Dendritic cell treated with granulocyte-macrophage colony-stimulating factor and Interleukin-4, amounts not matched to agents 40 ng/mL and 50 ng/mL, for 4 days (primary cell): ENCODE measurements around the gene NOL4L.

Source experiments
- H3K27ac Mint-ChIP-seq: one replicate; pipeline ENCODE4 v1.8.0; 2022; ENCODE audit warnings: mild to moderate bottlenecking, mixed read lengths
- H3K27me3 Mint-ChIP-seq: one replicate; pipeline ENCODE4 v1.8.0; 2022; ENCODE audit warnings: mild to moderate bottlenecking, mixed read lengths
- H3K36me3 Mint-ChIP-seq: one replicate; pipeline ENCODE4 v1.8.0; 2022; ENCODE audit warnings: low read depth, mixed read lengths
- H3K4me1 Mint-ChIP-seq: one replicate; pipeline ENCODE4 v1.8.0; 2022; ENCODE audit warnings: low read depth, mixed read lengths
- H3K4me3 Mint-ChIP-seq: one replicate; pipeline ENCODE4 v1.8.0; 2022; ENCODE audit warnings: mild to moderate bottlenecking, moderate library complexity, mixed read lengths
- H3K9me3 Mint-ChIP-seq: one replicate; pipeline ENCODE4 v1.8.0; 2022; ENCODE audit warnings: mixed read lengths
- intact Hi-C: fragments of 100-400 bp; cut with micrococcal nuclease; formaldehyde crosslinking; loops from one replicate; pipeline ENCODE4 v1.15.0; 2022

NOL4L gene

DNA sequence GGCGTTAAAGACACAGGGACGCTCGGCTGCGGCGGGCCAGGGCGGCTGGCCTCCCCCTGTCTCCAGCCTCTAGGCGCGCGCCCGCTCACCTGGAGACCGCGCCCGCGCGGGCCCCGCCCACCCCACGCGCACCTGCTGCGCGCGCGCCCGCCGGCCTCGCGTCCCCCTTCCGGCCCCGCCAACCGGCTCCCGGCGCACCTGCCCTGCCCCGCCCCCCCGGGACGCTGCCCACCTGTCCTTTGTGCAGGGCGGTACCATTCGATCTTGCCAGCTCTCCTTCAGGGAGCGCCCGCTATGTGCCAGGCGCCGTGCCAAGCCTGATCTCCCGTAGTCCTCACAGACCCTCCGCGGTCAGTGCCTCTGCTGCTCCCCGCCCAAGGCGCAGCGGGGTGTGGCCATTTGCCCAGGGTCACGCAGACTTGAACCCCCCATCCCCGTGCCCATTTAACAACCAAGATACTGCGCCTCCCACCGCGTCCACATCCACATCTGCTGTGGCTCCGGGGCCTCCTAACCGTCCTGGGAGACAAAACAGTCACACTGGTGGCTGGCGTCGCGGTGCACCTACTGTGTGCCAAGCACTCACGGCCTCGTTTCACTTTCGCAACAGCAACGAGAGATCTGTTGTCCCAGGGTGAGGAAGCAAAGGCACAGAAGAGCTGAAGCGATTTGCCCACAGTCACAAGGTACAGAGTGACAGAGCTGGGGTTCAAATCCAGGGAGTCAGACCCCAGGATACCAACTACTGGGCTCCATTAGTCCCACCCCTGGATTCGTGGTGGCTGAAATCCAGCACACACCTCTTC, 48.1 kb downstream of the NOL4L start:
- intact Hi-C loops: loop anchor here (5.0 kb wide), 2 partner anchors 45 to 65 kb away; no protein-coding TSS in a partner anchor
- Mint-ChIP-seq H3K27me3 (peaks cover 14% of the 10 kb centered on the region), H3K27ac (peak overlapping the region; percentile 84), H3K4me1 (peaks cover 64% of the 10 kb centered on the region), H3K4me3 (peak overlapping the region; percentile 95), H3K36me3 (peaks cover 14% of the 10 kb centered on the region), H3K9me3 (no peaks in the 10 kb centered on the region)

DNA sequence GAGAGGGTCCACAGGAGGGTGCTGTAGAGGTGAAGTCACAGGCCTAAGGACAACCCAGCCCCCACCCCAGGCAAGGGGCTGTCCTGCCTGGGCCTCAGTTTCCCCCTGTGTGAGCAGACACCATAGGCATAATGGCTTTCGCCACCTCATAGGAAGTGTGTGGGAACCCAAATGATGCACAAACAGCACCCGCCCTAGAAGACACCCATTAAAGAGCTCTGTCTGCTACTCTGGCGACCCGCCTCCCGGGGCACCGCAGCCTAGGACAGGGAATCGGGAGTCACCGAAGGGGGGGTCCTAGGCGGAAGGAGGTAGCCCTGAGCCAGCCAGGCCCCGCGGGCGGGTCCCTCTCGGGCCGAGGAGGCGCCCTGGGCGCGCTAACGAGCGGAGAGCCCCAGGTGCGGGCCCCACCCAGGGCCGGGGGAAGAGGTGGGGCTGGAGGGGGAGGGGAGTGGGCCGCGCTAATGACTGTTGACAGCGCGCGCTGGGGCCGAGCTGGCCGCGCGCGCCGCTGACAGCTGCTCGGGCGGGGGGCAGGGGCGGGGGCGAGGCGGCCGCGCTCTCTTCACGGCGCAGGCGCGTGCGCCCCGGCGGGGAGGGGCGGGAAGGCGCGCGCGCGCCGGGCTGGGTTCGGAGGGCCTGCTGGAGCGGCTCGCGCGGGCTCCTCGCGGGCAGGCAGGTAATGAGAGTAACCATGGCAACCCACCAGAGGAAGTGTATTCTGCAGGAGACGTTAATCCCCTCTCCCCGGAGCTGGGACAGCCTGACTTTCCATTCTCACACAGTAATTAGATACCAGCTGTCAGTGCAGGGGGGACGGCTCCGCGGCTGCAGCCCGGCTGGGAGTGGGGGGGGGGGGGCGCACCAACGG, 48.9 kb downstream of the NOL4L start:
- peaks cover 14% of the 10 kb centered on the region for H3K36me3 Mint-ChIP-seq
- intact Hi-C loops: loop anchor here (5.0 kb wide), 2 partner anchors 46 to 66 kb away; no protein-coding TSS in a partner anchor
- peak overlapping the region; percentile 75 for H3K27ac Mint-ChIP-seq
- peak overlapping the region; percentile 76 for H3K4me3 Mint-ChIP-seq
- H3K27me3 Mint-ChIP-seq: peaks cover 14% of the 10 kb centered on the region
- H3K4me1 Mint-ChIP-seq: peaks cover 64% of the 10 kb centered on the region
- no peaks in the 10 kb centered on the region for H3K9me3 Mint-ChIP-seq

DNA sequence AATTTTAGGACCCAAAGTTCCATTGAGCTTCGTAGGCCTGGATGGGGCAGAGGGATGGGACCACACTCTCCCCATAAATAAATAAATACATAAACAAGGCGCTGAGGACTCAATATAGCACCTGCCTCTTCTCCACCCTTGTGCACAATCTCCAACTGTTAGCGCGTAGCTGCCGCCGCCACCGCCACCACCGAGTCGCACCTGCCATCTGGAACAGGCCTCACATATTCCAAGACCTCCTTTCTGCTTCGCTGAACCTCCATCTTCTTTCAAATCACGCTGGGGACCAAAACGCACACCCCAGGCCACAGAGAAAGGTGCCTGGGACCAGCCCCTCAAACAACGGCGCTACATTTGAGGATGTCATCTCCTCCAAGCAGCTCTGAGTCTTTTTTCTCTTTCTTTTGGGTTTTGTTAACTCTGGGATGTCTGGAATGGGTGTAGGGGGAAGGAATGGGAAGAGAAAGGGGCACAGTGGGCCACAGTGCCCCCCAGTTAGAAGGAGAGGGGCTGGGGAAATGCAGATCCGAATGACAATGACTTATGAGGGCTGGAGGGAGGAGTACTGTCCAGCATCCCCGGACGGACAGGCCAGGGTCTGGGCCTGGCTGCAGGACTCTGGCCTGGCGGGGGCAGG, 49.7 kb downstream of the NOL4L start:
- H3K4me3 Mint-ChIP-seq: peak overlapping the region; percentile 76
- peaks cover 14% of the 10 kb centered on the region for H3K27me3 Mint-ChIP-seq
- H3K36me3 Mint-ChIP-seq: peaks cover 14% of the 10 kb centered on the region
- intact Hi-C loops: loop anchor here (5.0 kb wide), 2 partner anchors 47 to 67 kb away; no protein-coding TSS in a partner anchor
- no peaks in the 10 kb centered on the region for H3K9me3 Mint-ChIP-seq
- H3K4me1 Mint-ChIP-seq: peaks cover 56% of the 10 kb centered on the region
- peak overlapping the region; percentile 75 for H3K27ac Mint-ChIP-seq

DNA sequence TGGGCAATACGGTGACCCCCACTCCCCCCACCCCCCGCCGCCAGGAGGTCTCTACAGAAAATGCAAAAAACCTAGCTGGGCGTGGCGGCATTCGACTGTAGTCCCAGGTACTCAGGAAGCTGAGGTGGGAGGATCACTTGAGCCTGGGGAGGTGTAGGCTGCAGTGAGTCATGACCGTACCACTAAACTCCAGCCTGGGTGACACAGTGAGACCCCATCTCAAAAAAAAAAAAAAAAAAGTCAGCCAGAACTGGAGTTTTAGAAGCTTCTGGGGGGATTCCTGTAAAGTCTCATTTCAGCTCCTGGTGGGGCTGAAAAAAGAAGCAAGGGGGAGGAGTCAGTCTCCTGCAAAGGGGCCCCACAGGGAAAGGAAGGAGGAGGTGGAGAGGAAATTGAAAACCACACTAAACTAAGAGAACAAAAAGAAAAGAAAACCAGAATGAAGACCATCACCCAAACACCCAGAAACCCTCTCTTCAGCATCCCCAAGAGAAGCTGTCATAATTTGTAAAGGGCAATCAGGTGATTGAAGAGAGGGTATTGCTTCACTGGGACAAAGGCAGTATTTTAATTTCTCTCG, 50.4 kb downstream of the NOL4L start:
- intact Hi-C loops: loop anchor here (5.0 kb wide), 2 partner anchors 48 to 68 kb away; no protein-coding TSS in a partner anchor
- Mint-ChIP-seq H3K9me3 (no peaks in the 10 kb centered on the region), H3K4me3 (no peak overlapping the region), H3K36me3 (peaks cover 14% of the 10 kb centered on the region), H3K4me1 (peaks cover 52% of the 10 kb centered on the region), H3K27me3 (peaks cover 14% of the 10 kb centered on the region), H3K27ac (no peak overlapping the region)

DNA sequence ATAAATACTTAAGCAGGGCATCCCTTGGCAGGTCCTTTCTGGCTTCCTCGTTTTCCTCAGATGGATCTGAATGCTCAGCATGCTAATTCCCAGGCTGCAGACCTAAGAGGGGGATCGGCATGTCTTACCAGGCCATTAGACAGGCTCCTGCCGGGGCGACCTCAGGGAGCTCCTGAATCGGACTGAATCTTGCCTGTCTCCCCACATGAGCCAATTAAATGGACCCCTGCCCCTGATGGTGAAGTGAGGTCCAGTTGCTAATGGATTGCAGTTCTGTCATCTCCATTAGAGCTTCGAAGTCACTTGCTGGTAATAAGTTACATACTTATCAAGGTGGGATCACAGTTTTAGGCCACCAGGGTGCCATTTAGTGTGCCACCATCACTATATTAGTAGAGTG, 51.4 kb downstream of the NOL4L start:
- Mint-ChIP-seq H3K27ac (no peak overlapping the region), H3K36me3 (peaks cover 14% of the 10 kb centered on the region), H3K27me3 (peaks cover 18% of the 10 kb centered on the region), H3K9me3 (no peaks in the 10 kb centered on the region), H3K4me1 (peaks cover 52% of the 10 kb centered on the region), H3K4me3 (no peak overlapping the region)
- intact Hi-C loops: no loop called here

DNA sequence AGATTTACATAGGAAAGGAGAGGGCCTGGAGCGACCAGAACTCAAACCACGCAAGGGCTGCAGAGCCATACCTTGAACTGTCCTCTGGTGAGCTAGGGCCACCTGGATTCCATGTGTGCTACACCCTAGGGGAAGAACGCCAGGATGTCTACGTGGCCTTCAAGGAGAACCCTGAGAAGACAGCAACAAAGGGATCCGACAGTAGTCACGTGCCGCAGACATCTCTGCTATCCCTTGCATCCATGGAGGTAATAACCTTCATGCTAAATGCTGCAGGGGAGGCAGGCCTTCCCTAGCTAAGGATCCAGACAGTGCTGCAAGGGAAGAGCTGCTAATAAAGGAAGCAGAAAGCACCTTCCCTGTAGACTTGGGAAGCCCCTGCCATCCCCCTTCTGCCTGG, 52.9 kb downstream of the NOL4L start:
- no peaks in the 10 kb centered on the region for H3K9me3 Mint-ChIP-seq
- intact Hi-C loops: no loop called here
- no peak overlapping the region for H3K27ac Mint-ChIP-seq
- H3K4me1 Mint-ChIP-seq: peaks cover 52% of the 10 kb centered on the region
- no peak overlapping the region for H3K4me3 Mint-ChIP-seq
- H3K36me3 Mint-ChIP-seq: peaks cover 13% of the 10 kb centered on the region
- peaks cover 25% of the 10 kb centered on the region for H3K27me3 Mint-ChIP-seq

DNA sequence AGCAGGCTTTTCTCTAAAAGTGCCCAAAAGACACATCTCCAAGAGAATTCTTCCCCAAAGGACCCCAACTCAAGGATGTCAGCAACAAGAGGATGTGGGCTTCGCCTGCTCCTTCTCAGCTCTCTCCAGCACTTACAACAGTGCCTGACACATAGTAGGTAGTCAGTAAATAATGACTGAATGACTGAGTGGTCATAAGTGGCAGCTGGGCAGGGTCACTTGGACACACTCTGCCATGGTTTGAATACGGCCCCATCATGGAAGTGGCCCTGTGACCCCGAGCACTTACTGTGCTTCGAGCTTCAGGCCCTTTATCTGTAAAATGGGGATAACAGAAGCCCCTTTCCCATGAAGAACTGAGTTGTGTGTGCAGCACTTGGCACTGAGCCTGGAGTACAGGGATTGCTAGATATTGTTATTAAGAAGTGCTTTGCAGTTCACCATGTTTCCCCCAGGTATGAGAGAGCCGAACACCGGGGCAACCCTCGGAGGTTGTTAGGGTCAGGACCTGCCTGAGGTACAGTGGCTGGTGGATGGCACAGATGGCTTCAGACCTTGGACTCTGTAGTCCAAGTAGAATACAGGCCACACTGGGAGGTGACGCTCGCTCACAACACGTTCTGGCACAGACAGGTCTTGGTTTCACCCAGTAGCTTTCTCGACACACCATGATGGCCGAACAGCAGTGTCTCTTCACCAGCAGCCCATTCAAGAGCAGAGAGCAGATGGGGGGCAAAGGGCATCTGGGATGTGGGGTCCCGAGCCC, 56.0 kb downstream of the NOL4L start:
- Mint-ChIP-seq H3K9me3 (no peaks in the 10 kb centered on the region), H3K36me3 (peaks cover 14% of the 10 kb centered on the region), H3K27ac (peak overlapping the region; percentile 85), H3K27me3 (peaks cover 14% of the 10 kb centered on the region), H3K4me1 (peaks cover 55% of the 10 kb centered on the region), H3K4me3 (no peak overlapping the region)
- intact Hi-C loops: no loop called here

DNA sequence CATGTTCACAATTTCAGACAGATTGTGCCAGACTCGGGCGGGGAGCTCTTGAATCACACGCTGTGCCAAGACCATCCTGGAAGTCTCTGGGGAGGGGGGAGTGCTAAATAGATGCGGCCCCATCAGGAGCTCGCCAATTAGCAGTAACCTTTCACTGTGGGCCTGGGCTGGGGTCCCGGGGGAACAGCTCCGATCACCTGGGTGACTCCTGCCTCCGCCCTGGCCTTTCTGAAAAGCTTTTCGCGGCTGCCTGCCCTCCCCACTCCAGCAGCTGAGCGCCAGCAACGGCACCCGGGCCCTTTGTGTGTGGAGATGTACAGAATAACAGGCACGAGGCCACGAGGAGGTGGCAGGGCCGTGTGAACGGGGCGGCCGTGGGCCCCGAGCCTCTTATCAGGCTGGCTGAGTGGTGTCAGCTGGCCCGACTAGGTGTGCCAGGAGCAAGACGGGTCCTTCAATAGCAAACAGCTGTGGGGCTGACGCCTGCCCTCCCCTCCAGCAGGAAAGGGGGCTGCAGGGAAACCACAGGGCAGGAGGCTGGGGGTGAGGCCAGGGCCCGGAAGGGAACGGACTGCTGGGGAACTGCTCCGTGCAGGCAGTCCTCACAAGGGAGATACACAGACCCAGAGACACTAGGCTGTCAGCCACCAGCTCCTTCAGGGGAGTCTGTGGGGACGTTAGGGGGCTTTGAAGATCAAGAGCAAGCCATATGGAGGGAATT, 56.8 kb downstream of the NOL4L start:
- Mint-ChIP-seq H3K4me3 (no peak overlapping the region), H3K9me3 (no peaks in the 10 kb centered on the region), H3K27ac (peak overlapping the region; percentile 85), H3K27me3 (peaks cover 14% of the 10 kb centered on the region), H3K36me3 (peaks cover 14% of the 10 kb centered on the region), H3K4me1 (peaks cover 62% of the 10 kb centered on the region)
- intact Hi-C loops: no loop called here

DNA sequence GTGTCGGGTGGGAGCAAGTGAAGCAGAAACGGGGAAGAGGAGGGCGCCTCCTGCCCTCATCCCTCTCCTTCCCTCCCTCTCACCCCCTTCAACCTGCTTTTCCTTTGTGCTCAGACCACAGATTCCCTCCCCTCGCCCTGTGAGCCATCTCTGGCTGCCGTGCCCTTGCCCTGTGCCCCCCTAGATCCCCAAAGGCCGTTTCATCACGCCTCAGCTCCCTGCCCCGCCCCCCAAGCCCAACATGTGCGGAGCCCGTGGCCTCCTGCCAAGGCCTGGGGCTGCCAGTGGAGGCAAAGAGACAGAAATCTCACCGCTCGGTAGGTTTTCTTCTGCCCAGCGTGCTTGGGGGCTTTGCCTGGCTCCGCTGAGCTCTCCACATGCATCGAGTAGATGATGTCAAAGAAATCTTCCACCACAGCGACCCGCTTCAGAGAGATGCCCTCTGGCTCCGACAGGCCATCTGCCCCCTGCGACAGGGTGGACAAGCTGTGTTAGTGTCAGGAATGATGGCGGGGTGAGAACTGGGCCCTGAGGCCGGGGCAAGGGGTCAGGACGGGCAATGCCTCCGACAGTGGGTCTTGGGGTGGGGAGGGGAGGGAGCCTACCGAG, 57.6 kb downstream of the NOL4L start:
- peaks cover 17% of the 10 kb centered on the region for H3K36me3 Mint-ChIP-seq
- intact Hi-C loops: no loop called here
- H3K4me3 Mint-ChIP-seq: peak overlapping the region; percentile 9
- H3K27ac Mint-ChIP-seq: peak overlapping the region; percentile 85
- no peaks in the 10 kb centered on the region for H3K9me3 Mint-ChIP-seq
- H3K4me1 Mint-ChIP-seq: peaks cover 67% of the 10 kb centered on the region
- peaks cover 14% of the 10 kb centered on the region for H3K27me3 Mint-ChIP-seq

DNA sequence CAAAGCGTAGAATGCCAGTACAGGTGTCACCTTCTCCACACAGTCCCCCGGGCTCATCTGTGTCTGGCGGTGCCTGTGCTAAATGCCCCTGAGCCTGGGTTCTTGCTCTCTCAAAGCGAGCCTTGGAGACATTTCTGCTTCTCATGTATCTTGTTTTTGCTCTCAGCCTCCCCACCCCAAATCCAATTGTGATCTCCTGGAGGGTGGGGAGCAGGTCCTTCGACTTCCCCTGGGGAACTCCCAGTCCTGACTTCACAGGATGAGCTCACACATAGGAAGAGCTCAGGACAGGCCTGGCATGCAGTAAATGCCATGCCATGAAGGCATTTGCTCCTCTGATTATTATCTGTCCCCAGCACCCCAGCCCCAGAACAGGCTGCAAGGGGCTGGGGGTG, 58.1 kb downstream of the NOL4L start:
- H3K27ac Mint-ChIP-seq: peak overlapping the region; percentile 85
- H3K4me1 Mint-ChIP-seq: peaks cover 72% of the 10 kb centered on the region
- H3K9me3 Mint-ChIP-seq: no peaks in the 10 kb centered on the region
- intact Hi-C loops: no loop called here
- H3K36me3 Mint-ChIP-seq: peaks cover 21% of the 10 kb centered on the region
- H3K27me3 Mint-ChIP-seq: peaks cover 18% of the 10 kb centered on the region
- peak overlapping the region; percentile 42 for H3K4me3 Mint-ChIP-seq

DNA sequence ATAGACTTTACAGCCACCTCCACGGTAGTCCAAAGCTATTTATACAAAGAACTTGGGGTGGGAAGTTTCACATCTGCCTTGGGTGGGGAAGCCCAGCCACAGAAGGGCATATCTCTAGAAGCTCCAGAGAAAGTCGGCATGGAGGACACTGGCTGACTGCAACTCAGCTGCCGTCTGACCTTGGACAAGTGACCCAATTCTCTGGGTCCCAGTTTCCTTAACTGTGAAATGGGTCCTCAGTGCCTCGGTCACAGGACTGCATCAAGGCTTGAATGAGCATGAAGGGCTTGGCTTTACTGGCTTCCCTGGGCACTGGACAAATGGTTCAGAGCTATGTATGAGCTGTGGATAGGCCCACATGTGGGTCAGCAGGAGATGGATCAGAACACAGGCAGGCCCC, 58.6 kb downstream of the NOL4L start:
- Mint-ChIP-seq H3K9me3 (no peaks in the 10 kb centered on the region), H3K27me3 (peaks cover 18% of the 10 kb centered on the region), H3K27ac (peak overlapping the region; percentile 85), H3K4me3 (no peak overlapping the region), H3K4me1 (peaks cover 77% of the 10 kb centered on the region), H3K36me3 (peaks cover 21% of the 10 kb centered on the region)
- intact Hi-C loops: no loop called here

DNA sequence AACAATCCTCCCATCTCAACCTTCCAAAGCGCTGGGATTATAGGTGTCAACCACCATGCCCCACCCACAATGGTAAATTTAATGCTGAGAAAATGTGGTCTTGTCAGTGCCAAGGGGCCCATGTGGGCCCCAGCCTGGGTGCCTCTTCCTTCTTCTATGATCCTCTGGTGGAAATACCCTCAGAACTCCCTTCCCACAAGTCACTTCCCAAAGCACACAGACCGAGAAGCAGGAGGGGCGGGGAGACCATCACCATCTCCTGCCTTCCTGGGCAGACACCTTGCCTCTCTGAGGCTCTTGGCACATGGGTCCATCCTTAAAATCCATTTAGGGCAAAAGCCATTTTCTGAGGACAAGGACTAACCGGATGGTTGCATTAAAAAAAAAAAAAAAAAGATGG, 59.0 kb downstream of the NOL4L start:
- Mint-ChIP-seq H3K27me3 (peaks cover 18% of the 10 kb centered on the region), H3K9me3 (no peaks in the 10 kb centered on the region), H3K4me3 (no peak overlapping the region), H3K36me3 (peaks cover 21% of the 10 kb centered on the region), H3K27ac (peak overlapping the region; percentile 85), H3K4me1 (peaks cover 79% of the 10 kb centered on the region)
- intact Hi-C loops: no loop called here
